Neural progenitor cell (in vitro differentiated cells): Measurements from ENCODE around the gene KRTAP9-8.

ENCODE experiments used
- EZH2 ChIP-seq: fragments of 200-600 bp; sonication (generic); IDR thresholded peaks from 2 replicates; pipeline ENCODE4 v1.6.1; 2017; ENCODE audit warnings: antibody characterized with exemption, mild to moderate bottlenecking, moderate library complexity
- EZH2phosphoT487 ChIP-seq: fragments of 200-600 bp; sonication (generic); IDR thresholded peaks from 2 replicates; pipeline ENCODE4 v1.6.1; 2017; ENCODE audit warnings: antibody characterized with exemption
- TF ChIP-seq, protein P1 (sequence below): fragments of 200-600 bp; sonication (generic); IDR thresholded peaks from 2 replicates; pipeline ENCODE4 v1.5.1; 2017; ENCODE audit warnings: antibody characterized with exemption, mild to moderate bottlenecking

DNA sequence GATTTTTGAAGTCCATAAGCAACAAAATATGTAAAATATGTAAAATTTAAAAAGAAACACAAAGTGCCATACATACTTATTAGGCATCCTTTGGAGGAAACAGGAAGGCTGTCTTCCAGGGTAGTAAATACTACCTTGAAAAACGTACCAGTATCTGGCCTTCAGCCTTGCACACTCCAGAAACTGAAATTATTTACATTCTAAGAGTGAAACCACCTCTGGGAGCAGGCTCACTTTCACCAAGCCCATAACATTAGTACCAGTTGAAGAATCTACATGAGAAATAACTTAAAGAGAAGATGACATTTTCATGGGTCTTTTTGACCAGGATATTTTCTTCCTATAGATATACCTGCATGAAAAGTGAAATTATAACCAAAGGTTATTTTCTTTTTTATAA is 41.7 kb upstream of the KRTAP9-8 start:
- TF ChIP-seq, protein P1, sequence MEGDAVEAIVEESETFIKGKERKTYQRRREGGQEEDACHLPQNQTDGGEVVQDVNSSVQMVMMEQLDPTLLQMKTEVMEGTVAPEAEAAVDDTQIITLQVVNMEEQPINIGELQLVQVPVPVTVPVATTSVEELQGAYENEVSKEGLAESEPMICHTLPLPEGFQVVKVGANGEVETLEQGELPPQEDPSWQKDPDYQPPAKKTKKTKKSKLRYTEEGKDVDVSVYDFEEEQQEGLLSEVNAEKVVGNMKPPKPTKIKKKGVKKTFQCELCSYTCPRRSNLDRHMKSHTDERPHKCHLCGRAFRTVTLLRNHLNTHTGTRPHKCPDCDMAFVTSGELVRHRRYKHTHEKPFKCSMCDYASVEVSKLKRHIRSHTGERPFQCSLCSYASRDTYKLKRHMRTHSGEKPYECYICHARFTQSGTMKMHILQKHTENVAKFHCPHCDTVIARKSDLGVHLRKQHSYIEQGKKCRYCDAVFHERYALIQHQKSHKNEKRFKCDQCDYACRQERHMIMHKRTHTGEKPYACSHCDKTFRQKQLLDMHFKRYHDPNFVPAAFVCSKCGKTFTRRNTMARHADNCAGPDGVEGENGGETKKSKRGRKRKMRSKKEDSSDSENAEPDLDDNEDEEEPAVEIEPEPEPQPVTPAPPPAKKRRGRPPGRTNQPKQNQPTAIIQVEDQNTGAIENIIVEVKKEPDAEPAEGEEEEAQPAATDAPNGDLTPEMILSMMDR: no peak
- TF ChIP-seq EZH2phosphoT487: no peak
- no peak for TF ChIP-seq EZH2
